GM18499 (cell line): Measurements from ENCODE around the gene MAPK11.
A peak's percentile ranks its signal among the peaks of the same experiment; 100 is the strongest.

Source experiments
- ATAC-seq: cut with Tn5 transposase; IDR thresholded peaks from one replicate; pipeline ENCODE4 v1.9.1; 2021; ENCODE audit warnings: moderate number of reproducible peaks; ENCODE audit not compliant: insufficient read depth, unreplicated experiment

Gene MAPK11

GRCh38 chr22:50252082-50253045 is 17.8 kb downstream of the MAPK11 start:
- ATAC-seq = no peak

- ATAC-seq = no peak
Measured at GRCh38 chr22:50251477-50252081, 18.6 kb downstream of the MAPK11 start.

- ATAC-seq = no peak
Measured at GRCh38 chr22:50250555-50251476, 19.4 kb downstream of the MAPK11 start, which contains the start of gene HDAC10. TSS of gene HDAC10 (minus strand) at chr22:50251265. CDS start at chr22:50251032, 233 bp downstream.

- no peak for ATAC-seq
Measured at GRCh38 chr22:50250249-50250554, 20.0 kb downstream of the MAPK11 start.

GRCh38 chr22:50249341-50250248 is 20.6 kb downstream of the MAPK11 start:
- no peak for ATAC-seq

GRCh38 chr22:50248196-50249081 is 21.7 kb downstream of the MAPK11 start:
- ATAC-seq = no peak

GRCh38 chr22:50247748-50248147 is 22.4 kb downstream of the MAPK11 start:
- ATAC-seq = no peak

DNA sequence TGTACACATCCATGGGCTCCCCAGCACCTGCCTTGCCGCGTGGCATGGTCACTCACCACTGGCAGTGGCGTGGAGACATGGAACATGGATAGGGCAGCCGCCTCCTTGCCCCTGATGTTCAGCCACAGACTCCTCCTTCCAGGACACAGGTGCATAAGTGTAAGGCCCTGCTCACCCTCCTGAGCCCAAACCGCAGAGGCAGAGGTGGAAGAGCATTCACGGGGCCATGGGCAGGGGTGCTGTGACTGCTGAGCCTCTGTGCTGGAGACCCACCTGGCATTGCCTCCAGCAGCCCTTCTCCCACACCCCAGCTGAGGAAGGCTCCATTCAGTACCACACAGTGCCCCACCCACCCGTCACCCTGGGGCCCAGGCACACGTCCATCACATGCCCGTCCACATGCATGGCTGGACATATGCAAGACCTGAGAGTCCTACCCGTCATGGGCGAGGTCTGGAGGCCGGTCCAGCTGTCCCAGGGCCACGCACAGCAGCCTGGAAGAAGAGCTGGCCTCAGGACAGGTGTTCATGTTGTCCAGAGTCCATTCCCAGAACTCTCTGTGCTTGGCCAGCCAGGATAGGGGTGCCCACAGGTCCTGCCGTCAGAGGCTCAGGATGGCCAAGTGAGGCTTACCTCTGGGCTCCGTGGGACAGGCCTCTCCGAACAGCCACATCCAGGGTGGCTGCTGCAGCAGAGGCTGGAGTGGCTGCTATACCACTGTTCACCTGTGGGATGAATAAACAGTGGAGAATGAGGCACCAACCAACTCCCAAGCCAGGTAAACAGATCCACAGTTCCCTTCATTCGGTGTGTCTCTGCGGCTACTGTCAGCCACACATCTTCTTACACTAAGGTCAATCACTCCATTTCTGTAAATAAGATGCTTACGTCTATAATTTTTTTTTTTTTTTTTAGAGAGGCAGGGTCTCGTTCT is 23.7 kb downstream of the MAPK11 start:
- no peak for ATAC-seq

DNA sequence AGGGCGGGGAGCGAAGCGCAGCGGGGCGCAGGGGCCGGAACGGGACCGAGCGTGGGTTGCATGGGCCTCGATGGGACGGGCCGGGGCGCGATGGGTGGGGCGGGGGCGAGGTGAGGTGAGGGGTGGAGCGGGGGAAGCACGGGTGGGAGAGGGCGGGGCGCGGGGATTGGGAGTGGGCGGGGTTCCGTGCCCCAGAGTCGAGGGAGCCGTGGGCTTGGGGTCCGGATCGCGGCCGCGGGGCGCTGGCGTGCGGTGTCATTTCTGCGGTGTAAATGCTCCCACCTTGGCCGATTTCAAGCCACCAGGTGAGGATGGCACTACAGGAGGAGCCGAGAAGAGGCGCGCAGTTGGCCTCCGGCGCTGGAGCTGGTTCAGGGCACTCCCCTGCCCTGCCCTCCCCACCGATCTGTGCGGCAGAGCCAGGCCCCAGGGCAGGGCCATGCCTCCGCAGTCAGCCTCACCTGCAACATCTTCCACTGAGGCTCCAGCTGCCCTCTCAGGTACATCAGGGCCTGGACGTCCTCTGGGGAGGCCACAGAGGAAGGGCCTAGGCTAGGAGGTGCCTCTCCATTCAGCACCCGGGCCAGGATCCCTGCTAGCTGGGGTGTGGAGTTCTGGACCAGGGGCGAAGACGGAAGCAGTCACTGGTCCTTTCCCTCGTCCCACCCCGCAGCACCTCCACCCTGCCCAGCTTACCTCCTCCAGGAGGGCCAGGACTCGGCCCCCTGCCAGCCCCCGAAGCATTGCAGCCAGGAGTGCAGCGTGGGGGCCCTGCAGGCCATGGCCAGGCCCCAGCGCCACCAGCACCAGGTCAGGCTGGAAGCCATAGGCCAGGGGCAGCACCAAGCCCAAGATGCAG is 24.7 kb downstream of the MAPK11 start:
- no peak for ATAC-seq

- ATAC-seq = peak; percentile 46
Measured at GRCh38 chr22:50244420-50245213, 25.6 kb downstream of the MAPK11 start, which contains the start of gene TUBGCP6. TSS of gene TUBGCP6 (minus strand) at chr22:50245023. CDS start at chr22:50244459, 564 bp downstream.

- no peak for ATAC-seq
Measured at GRCh38 chr22:50243685-50244419, 26.3 kb downstream of the MAPK11 start.

DNA sequence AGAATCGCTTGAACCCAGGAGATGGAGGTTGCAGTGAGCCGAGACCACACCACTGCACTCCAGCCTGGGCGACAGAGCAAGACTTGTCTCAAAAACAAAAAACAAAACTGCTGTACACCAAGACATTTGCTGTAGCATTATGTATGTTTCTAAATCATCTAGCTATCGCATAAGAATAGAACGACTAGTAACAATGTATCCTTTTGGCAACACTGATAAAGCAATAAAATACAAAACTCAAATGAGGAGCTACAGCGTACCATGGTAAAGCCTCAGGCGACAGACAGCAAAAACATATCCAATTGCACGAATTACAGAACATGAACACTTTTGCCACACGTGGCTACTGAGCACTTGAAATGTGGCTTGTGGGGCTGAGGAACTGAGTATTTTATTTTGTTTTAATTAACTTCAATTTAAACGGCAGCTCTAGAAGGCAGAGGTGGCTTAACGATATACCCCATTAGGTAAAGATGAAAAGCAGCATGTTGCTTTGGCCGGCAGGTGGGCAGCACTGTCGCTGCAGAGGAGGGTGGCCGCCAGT is 27.7 kb downstream of the MAPK11 start:
- ATAC-seq = no peak

GRCh38 chr22:50238755-50239154 is 31.4 kb downstream of the MAPK11 start:
- ATAC-seq = no peak

GRCh38 chr22:50236731-50237409 is 33.3 kb downstream of the MAPK11 start:
- no peak for ATAC-seq
